ENCODE data around the gene ATMIN.
A peak's percentile ranks its signal among the peaks of the same experiment; 100 is the strongest.

ATMIN gene

GRCh38 chr16:81073560-81074330, 38.1 kb downstream of the ATMIN start:
- no peak for DNase-seq

GRCh38 chr16:81076566-81077075, 41.0 kb downstream of the ATMIN start:
- DNase-seq = peak; percentile 24

GRCh38 chr16:81077076-81077940, 41.7 kb downstream of the ATMIN start, which contains the start of gene C16orf46:
Gene C16orf46 (minus strand): TSS chr16:81077238. CDS start chr16:81063955, 13,283 bp downstream.
- peak; percentile 47 for DNase-seq

- no peak for DNase-seq
These were observed 44.6 kb downstream of the ATMIN start for GRCh38 chr16:81080233-81080632.

- no peak for DNase-seq
These were observed 45.4 kb downstream of the ATMIN start for GRCh38 chr16:81081014-81081413.

GRCh38 chr16:81088836-81089235, 53.2 kb downstream of the ATMIN start:
- DNase-seq = no peak

GRCh38 chr16:81094771-81095251, 59.2 kb downstream of the ATMIN start:
- DNase-seq = no peak

GRCh38 chr16:81095653-81095952, 60.0 kb downstream of the ATMIN start:
- DNase-seq = no peak

- DNase-seq = peak; percentile 79
These were observed 60.5 kb downstream of the ATMIN start, which contains the start of gene GCSH for GRCh38 chr16:81095953-81096714. Gene GCSH (minus strand): TSS chr16:81096395. CDS start chr16:81096278, 117 bp downstream.

- DNase-seq = no peak
These were observed 61.1 kb downstream of the ATMIN start for GRCh38 chr16:81096715-81097208.

Data from SIG-M5 (cell line).